Epithelial cell of proximal tubule (primary cell): ENCODE results near the gene GBP2. TPM values are rescaled to one million over a fixed set of nuclear protein-coding genes. Genes with fewer than 3 reads are reported as not detected.
"Not testable (repeated sequence)": the region's sequence is repeated elsewhere in the genome, so short reads cannot be mapped to it uniquely, and the experiment has no call there.

Source experiments
- DNase-seq: peaks from one replicate; pipeline ENCODE4 v3.0.0-alpha.2; 2011; ENCODE audit warnings: low read depth
- H3K4me3 ChIP-seq: 2 replicates; pipeline ENCODE4 v1.5.1; 2011; ENCODE audit warnings: low read depth, mild to moderate bottlenecking, low read length
- total RNA-seq: library from RNA; depleted of rRNA; stranded (reverse); fragments of >200 nt; gene quantifications from 2 replicates; pipeline ENCODE4 v1.2.3, GENCODE V29; 2015
- TF ChIP-seq, protein P1 (sequence below): conservative IDR thresholded peaks from 2 replicates; pipeline ENCODE4 v1.5.1; 2012; ENCODE audit warnings: low read depth, mild to moderate bottlenecking, low read length

GBP2 gene
- total RNA-seq, 1 donor from 2014 or later = 2.2 TPM

DNA sequence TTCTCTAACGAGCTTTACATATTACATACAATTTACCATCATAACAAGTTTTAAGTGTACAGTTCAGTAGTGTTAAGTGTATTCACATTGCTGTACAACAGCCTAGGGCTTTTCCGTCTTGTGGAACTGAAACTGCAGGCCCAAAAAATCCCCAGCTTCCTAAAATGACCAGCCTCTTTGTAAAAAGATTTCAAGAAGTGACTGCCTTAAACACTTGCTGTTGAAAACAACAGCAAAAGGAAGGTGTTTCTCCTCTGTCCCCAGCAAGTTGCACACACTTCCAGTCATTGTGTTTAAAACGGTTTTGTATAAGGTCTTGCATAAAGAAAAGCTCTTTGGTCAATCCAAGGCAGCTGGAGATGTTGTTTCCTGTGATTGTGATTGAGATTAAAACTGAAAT lies 44.9 kb downstream of the GBP2 start:
- no peak for DNase-seq
- TF ChIP-seq, protein P1, sequence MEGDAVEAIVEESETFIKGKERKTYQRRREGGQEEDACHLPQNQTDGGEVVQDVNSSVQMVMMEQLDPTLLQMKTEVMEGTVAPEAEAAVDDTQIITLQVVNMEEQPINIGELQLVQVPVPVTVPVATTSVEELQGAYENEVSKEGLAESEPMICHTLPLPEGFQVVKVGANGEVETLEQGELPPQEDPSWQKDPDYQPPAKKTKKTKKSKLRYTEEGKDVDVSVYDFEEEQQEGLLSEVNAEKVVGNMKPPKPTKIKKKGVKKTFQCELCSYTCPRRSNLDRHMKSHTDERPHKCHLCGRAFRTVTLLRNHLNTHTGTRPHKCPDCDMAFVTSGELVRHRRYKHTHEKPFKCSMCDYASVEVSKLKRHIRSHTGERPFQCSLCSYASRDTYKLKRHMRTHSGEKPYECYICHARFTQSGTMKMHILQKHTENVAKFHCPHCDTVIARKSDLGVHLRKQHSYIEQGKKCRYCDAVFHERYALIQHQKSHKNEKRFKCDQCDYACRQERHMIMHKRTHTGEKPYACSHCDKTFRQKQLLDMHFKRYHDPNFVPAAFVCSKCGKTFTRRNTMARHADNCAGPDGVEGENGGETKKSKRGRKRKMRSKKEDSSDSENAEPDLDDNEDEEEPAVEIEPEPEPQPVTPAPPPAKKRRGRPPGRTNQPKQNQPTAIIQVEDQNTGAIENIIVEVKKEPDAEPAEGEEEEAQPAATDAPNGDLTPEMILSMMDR = no peak
- no peak overlapping the region for H3K4me3 ChIP-seq

DNA sequence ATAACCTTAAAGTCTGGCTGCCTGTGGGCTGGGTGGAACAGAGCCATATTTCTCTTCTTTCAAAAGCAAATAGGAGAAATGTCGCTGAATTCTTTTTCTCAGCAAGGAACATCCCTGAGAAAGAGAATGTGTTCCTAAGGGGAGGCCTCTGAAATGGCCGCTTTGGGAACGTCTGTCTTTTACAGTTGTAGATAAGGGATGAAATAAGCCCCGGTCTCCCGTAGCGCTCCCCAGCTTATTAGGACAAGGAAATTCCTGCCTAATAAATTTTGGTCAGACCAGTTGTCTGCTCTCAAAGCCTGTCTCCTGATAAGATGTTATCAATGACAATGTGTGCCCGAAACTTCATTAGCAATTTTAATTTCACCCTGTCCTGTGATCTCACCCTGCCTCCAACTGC lies 45.8 kb downstream of the GBP2 start:
- H3K4me3 ChIP-seq, DNase-seq: not testable (repeated sequence)

- not testable (repeated sequence) for DNase-seq, H3K4me3 ChIP-seq
Measured at GRCh38 chr1:89072466-89073065, 53.3 kb downstream of the GBP2 start.

DNA sequence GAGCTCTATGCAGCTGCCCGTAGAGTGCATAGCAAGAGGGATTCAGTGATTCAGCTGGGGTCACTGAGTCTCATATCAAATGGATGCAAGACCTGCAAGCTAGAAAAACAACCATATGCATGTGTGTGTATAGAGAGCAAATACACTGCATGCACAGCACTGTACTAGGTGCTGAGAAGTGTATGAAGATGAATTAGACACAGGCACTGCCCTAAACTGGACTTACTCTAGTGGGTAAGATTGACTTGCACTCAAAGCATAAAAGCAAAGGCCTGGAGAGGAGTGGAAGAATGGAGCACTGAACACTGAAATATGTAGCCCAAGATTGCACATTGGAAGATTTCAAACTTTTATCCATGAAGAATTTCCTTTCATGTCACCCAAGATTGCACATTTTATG lies 55.4 kb downstream of the GBP2 start:
- TF ChIP-seq, protein P1 = no peak
- no peak overlapping the region for H3K4me3 ChIP-seq
- no peak for DNase-seq

DNA sequence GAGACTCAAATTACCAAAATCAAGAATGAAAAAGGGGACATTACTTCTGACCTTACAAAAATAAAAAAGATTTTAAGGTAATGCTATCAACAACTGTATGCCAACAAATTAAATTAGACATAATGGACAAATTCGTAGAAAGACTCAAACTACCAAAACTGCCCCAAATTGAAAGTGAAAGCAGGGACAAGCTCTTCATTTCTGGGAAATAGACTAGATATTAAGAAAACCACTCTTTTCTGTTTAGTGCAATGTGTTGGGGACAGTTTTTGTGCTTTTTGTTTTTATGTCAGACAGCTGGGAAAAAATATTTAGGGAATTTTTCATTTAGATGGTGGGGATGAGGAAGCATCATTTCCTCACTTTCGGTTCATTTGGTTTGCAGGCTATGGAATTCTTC lies 56.0 kb downstream of the GBP2 start:
- H3K4me3 ChIP-seq = no peak overlapping the region
- TF ChIP-seq, protein P1 = no peak
- DNase-seq = no peak

DNA sequence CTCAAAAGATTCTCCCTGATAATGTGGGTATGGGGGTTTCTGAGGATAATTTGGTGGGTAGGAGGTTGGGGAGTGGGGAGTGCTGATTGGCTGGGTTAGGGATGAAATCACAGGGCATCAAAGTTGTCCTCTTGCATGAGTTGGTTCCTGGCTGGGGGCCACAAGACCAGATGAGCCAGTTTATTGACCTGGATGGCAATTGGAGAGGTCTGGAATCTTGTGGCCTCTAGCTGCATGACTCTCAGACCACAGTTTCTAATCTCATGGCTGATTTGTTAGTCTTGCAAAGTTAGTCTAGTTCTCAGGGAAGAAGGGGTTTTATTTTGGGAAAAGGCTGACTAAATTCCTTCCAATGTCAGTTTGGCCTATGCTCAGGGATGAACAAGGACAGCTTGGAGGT lies 57.6 kb downstream of the GBP2 start:
- TF ChIP-seq, protein P1 = no peak
- H3K4me3 ChIP-seq = no peak overlapping the region
- DNase-seq = peak; percentile 35

DNA sequence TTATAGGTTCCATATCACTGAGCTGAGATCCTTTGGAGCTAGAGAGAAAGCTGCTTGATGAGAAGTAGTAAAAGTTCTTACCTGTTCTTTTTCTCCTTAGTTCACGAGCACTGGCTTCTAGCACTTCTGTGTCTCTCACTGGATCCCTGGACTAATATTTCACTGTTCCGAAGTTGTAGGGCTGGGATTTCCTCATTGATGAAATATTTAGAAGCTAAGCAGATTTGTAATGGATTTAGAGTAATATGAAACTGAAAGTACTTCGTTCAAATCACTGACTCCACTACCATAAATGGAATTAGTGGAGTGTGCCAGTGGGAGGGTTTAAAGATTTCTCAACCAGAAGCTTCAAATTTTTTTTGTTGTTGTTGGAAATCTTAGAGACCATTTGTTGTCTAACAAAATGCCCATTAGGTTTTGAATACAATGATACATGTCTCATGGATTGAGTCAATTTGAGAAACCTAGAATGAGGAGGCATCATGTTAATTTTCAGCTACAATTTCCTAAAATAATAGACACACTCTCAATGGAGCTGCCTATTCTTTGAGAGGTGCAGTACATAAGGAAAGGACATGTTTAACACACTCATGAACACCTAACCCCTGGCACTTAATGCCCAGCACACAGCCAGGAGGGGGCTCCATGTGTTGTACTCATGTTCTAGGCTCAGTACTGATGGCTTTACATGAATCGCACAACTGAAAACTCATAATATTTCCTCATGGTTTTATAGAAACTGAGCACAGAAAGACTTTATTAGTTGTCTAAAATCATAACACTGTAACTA lies 60.6 kb downstream of the GBP2 start, which contains the start of gene GBP1:
GBP1 (minus strand) TSS at position 130 of the 790 bp plus-strand sequence. CDS start 1,974 bp downstream, outside the sequence.
- peak within 1 kb of the TSS; percentile 59 for H3K4me3 ChIP-seq
- TF ChIP-seq, protein P1 = no peak
- peak; percentile 87 for DNase-seq

GRCh38 chr1:89064632-89065031 lies 61.3 kb downstream of the GBP2 start:
- no peak for DNase-seq
- peak overlapping the region; percentile 59 for H3K4me3 ChIP-seq
- TF ChIP-seq, protein P1 = no peak
